MM.1S (cell line): Measurements from ENCODE around the gene KRTAP6-2.

ENCODE experiments used
- CTCF ChIP-seq: fragments of 300-600 bp; sonication (generic); IDR thresholded peaks from 2 replicates; pipeline ENCODE4 v1.5.1; 2016; ENCODE audit warnings: antibody characterized with exemption, low read length, mixed read lengths
- EZH2 ChIP-seq: fragments of 300-600 bp; sonication (generic); optimal IDR thresholded peaks from 2 replicates; pipeline ENCODE3; 2017; ENCODE audit warnings: low read depth, mild to moderate bottlenecking, antibody characterized with exemption, low read length, mixed read lengths

DNA sequence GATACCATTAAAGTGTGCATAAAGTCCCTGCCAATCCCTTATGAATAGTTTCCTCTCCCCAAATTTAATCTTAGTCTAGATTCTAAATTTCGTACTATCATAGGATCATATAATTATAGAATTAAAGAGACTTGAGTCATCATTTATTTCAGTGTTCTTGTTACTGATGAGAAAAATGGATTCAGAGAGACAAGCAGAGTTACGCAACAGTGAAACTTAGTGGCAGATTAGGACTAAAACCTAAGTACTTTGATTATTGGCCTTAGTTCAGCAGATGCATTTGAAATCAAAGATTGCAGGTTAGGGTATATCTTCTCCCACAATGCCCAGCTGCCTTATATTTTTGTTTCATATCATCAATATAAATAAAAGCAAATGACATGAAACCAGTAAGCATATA is 36.7 kb downstream of the KRTAP6-2 start:
- TF ChIP-seq CTCF (no peak), EZH2 (no peak)
